GM13976 (cell line): ENCODE measurements around the gene NOL9.

Experiments
- DNase-seq: peaks from one replicate; pipeline ENCODE4 v3.0.0; 2012; ENCODE audit warnings: low spot score
- CTCF ChIP-seq: IDR thresholded peaks from 2 replicates; pipeline ENCODE4 v1.5.1; 2012; ENCODE audit warnings: borderline replicate concordance, mild to moderate bottlenecking; ENCODE audit not compliant: insufficient read depth; ENCODE audit errors: extremely low read depth, missing control alignments, control extremely low read depth
- in situ Hi-C: fragments of 300-500 bp; cut with MboI; formaldehyde crosslinking; loops from one replicate; pipeline ENCODE4 v1.12.0; 2022; ENCODE audit warnings: low sequenced_read_pairs, mixed read lengths, inconsistent platforms; ENCODE audit not compliant: unreplicated experiment

NOL9 gene

GRCh38 chr1:6554031-6554906 lies at the start of gene NOL9:
NOL9 (minus strand) TSS chr1:6554513; CDS start chr1:6554502, 11 bp downstream.
- in situ Hi-C loops: no loop called here
- peak; percentile 99 for DNase-seq
- TF ChIP-seq CTCF: peak; percentile 99

GRCh38 chr1:6603238-6603914 lies 49.1 kb upstream of the NOL9 start:
- in situ Hi-C loops: no loop called here
- DNase-seq: peak; percentile 61
- TF ChIP-seq CTCF: no peak

- in situ Hi-C loops: no loop called here
- no peak for TF ChIP-seq CTCF
- peak; percentile 92 for DNase-seq
Measured at GRCh38 chr1:6602669-6603237, 48.4 kb upstream of the NOL9 start, which contains the start of gene KLHL21. KLHL21 (minus strand) TSS chr1:6602869; CDS start chr1:6602817, 52 bp downstream.

- in situ Hi-C loops: no loop called here
- no peak for TF ChIP-seq CTCF
- DNase-seq: peak; percentile 77
Measured at GRCh38 chr1:6601923-6602668, 47.8 kb upstream of the NOL9 start.

- in situ Hi-C loops: no loop called here
- peak; percentile 77 for DNase-seq
- no peak for TF ChIP-seq CTCF
Measured at GRCh38 chr1:6601049-6601922, 47.0 kb upstream of the NOL9 start.
